Transverse colon (tissue), 4 donors: ENCODE data around the gene REV3L. TPM values are rescaled to one million over a fixed set of nuclear protein-coding genes. Genes with fewer than 3 reads are reported as not detected.

Experiments used
- DNase-seq: peaks from one replicate; pipeline ENCODE4 v3.0.0-alpha.2; 2019
- H3K27ac ChIP-seq, 4 donors: fragments of 200-600 bp; sonication (generic); 2 replicates each; pipeline ENCODE4 v1.5.1; 2016 to 2018; ENCODE audit warnings: inconsistent platforms in 4 of 4
- H3K27me3 ChIP-seq: fragments of 200-600 bp; sonication (generic); 2 replicates; pipeline ENCODE4 v1.5.1; 2017; ENCODE audit warnings: inconsistent platforms
- H3K36me3 ChIP-seq, 4 donors: fragments of 200-600 bp; sonication (generic); 2 replicates each; pipeline ENCODE4 v1.5.1; 2017 to 2019; ENCODE audit warnings: inconsistent platforms in 4 of 4
- H3K4me1 ChIP-seq, 4 donors: fragments of 200-600 bp; sonication (generic); 2 replicates each; pipeline ENCODE4 v1.5.1; 2017 to 2020; ENCODE audit warnings: inconsistent platforms in 4 of 4
- H3K4me3 ChIP-seq, 4 donors: fragments of 200-600 bp; sonication (generic); 1 replicate in 1 of 4; 2 replicates in 3 of 4; pipeline versions ENCODE4 v1.5.1 to v1.6.1; 2017 to 2019; ENCODE audit warnings: inconsistent platforms in 4 of 4
- H3K9me3 ChIP-seq, 2 donors: fragments of 200-600 bp; sonication (generic); 2 replicates each; pipeline ENCODE4 v1.5.1; 2017 to 2019; ENCODE audit warnings: inconsistent platforms in 2 of 2
- CTCF ChIP-seq, 5 experiments: fragments of 200-600 bp in 3 of 5; fragments of 450-650 bp in 2 of 5; sonication (generic) in 3 of 5; IDR thresholded peaks; 1 replicate in 2 of 5; 2 replicates in 3 of 5; pipeline ENCODE4 v1.5.1; 2016 to 2017; ENCODE audit warnings: antibody characterized with exemption in 5 of 5, inconsistent platforms in 3 of 5, mild to moderate bottlenecking in 2 of 5, moderate library complexity in 1 of 5
- EP300 ChIP-seq: sonication (generic); formaldehyde crosslinking; IDR thresholded peaks from one replicate; pipeline ENCODE4 v1.6.1; 2017; ENCODE audit warnings: antibody characterized with exemption, low read depth
- POLR2A ChIP-seq: fragments of 450-650 bp; IDR thresholded peaks from one replicate; pipeline ENCODE4 v1.6.1; 2016; ENCODE audit warnings: antibody characterized with exemption, mild to moderate bottlenecking, moderate library complexity
- POLR2AphosphoS5 ChIP-seq, 3 donors: sonication (generic); formaldehyde crosslinking; IDR thresholded peaks; one replicate each; pipeline ENCODE4 v1.6.1; 2016; ENCODE audit warnings: antibody characterized with exemption in 3 of 3
- WGBS, 2 donors: methylation state at CpG; one replicate each; pipeline ENCODE4 v1.1.5; 2018; ENCODE audit warnings: low coverage in 1 of 2; 5-methylcytosine and 5-hydroxymethylcytosine counted together
- in situ Hi-C, 4 donors: fragments of 200-750 bp; cut with MboI; loops; one replicate each; pipeline versions ENCODE4 v1.15.0 to v1.15.1; 2017; ENCODE audit warnings: low sequenced_read_pairs in 3 of 4, low pct_ligation_motif_present in 1 of 4, low pct_unique_long_range_greater_than_20kb in 1 of 4
- intact Hi-C: fragments of 100-400 bp; cut with DNase I; formaldehyde crosslinking; loops from one replicate; pipeline ENCODE4 v1.15.1; 2023; ENCODE audit warnings: low total_unique reads
- total RNA-seq, 4 donors: library from RNA; depleted of rRNA; stranded (reverse); fragments of >200 nt; gene quantifications; one replicate each; pipeline ENCODE4 v1.1.0, GENCODE V29; 2016

The REV3L gene
- total RNA-seq, 4 donors from 2014 or later = 24.7 to 256 (median 34.7) TPM

DNA sequence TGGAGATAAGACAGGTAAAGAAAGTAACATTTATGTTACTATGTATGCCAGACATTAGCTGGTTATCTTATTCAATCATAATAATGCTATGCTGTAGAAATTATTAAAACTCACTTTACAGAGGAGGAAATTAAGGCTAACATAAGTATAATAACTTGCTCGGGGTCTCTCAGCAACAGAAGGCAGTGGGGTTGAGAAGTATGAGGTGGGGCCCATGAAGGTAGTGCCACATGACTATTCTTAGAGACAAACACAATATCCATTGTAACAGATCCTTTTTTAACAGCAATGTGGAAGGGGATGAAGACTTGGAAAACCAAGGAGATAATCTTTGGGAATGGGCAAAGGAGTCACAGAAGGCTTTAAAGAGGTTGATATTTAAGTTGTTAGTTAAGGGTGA is 11.5 kb downstream of the REV3L start:
- no peak for TF ChIP-seq POLR2A
- TF ChIP-seq EP300 = no peak
- no peak for TF ChIP-seq POLR2AphosphoS5 (IDR thresholded peaks at IDR 0.05)
- Histone ChIP-seq H3K36me3 (no peaks in the 10 kb centered on the region), H3K9me3 (no peaks in the 10 kb centered on the region), H3K4me3 (no peak overlapping the region), H3K4me1 (peaks cover 0 to 21% (median 3%) of the 10 kb centered on the region in 4 donors), H3K27ac (no peak overlapping the region), H3K27me3 (no peaks in the 10 kb centered on the region)
- no peak for DNase-seq
- in situ Hi-C loops = no loop called here
- 21 to 50% methylated on average over 1 of the region's 1 CpG for WGBS, 2 donors
- intact Hi-C loops = loop anchor here (10.0 kb wide), 1 partner anchor 107 kb away; no protein-coding TSS in a partner anchor

DNA sequence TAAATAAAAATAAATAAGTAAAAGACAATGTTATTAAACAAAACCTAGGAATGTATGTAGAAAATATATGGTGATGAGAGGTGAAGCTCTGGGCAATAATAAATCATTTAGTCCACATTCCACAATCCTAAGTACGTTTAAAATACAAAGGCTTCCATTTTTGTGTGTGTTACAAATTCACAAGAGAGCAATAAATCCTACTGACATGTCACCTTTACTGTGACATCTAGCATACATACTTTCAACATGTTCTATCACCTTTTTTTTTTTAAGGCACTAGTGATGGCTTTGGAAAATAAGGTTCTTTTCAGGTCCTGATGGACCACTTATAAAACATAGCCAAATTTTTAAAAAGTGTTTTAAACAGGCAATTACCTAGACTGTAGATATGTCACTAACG is 12.0 kb downstream of the REV3L start:
- intact Hi-C loops = loop anchor here (10.0 kb wide), 1 partner anchor 106 kb away; no protein-coding TSS in a partner anchor

GRCh38 chr6:111469543-111469942 is 13.5 kb downstream of the REV3L start:
- in situ Hi-C loops (no loop called here), intact Hi-C loops (no loop called here)
- H3K27me3 ChIP-seq = no peaks in the 10 kb centered on the region
- H3K4me1 ChIP-seq = peaks cover 0 to 14% (median 3%) of the 10 kb centered on the region in 4 donors
- 50 to 71% methylated on average over 1 to 5 of the region's 5 CpGs for WGBS, 2 donors
- no peak overlapping the region for H3K4me3 ChIP-seq
- H3K36me3 ChIP-seq = no peaks in the 10 kb centered on the region
- no peak for DNase-seq
- H3K27ac ChIP-seq = no peak overlapping the region
- TF ChIP-seq EP300 (no peak), POLR2A (no peak), POLR2AphosphoS5 (IDR thresholded peaks at IDR 0.05) (no peak), CTCF (IDR thresholded peaks at IDR 0.05) (no peak)
- no peaks in the 10 kb centered on the region for H3K9me3 ChIP-seq

More for the DNA sequence above, 12.0 kb downstream of the REV3L start:
- peaks cover 0 to 21% (median 3%) of the 10 kb centered on the region in 4 donors for H3K4me1 ChIP-seq
- H3K9me3 ChIP-seq = no peaks in the 10 kb centered on the region
- 83 to 94% methylated on average over 2 of the region's 2 CpGs for WGBS, 2 donors
- in situ Hi-C loops = no loop called here
- H3K36me3 ChIP-seq = no peaks in the 10 kb centered on the region
- no peak overlapping the region for H3K27ac ChIP-seq
- H3K4me3 ChIP-seq = no peak overlapping the region
- DNase-seq = no peak
- TF ChIP-seq CTCF (IDR thresholded peaks at IDR 0.05) (no peak), POLR2A (no peak), POLR2AphosphoS5 (IDR thresholded peaks at IDR 0.05) (no peak), EP300 (no peak)
- H3K27me3 ChIP-seq = no peaks in the 10 kb centered on the region

DNA sequence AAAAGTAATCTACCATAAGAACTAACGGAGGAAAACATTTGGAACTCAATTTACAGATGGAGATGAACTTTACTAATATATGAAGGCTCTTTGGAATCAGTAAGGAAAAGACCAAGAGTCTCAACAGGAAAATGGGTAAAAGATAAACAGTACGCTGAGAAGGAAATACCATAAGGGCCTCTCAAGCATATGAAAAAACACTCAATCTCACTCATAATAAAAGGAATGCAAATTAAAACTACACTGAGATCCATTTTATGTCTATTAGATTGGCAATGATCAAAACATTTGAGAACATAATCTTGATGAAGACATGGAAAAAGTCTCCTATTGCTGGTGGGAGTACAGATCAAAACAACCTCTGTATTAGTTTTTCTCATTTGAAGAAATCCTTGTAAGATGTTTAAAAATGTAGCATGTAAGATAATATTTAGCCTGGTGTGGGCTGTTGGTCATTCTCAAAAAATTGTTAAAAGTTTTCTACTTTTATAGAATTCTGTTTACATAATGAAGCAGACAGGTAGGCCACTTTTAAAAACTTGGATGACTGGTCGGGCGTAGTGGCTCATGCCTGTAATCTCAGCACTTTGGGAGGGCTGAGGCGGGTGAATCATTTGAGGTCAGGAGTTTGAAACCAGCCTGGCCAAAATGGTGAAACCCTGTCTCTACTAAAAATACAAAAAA is 14.5 kb downstream of the REV3L start:
- H3K4me3 ChIP-seq = no peak overlapping the region
- no peaks in the 10 kb centered on the region for H3K27me3 ChIP-seq
- no peaks in the 10 kb centered on the region for H3K36me3 ChIP-seq
- H3K27ac ChIP-seq = no peak overlapping the region
- in situ Hi-C loops (no loop called here), intact Hi-C loops (no loop called here)
- H3K9me3 ChIP-seq = no peaks in the 10 kb centered on the region
- H3K4me1 ChIP-seq = peaks cover 0 to 16% (median 3%) of the 10 kb centered on the region in 4 donors
- WGBS, 2 donors = 57 to 87% methylated on average over 2 to 5 of the region's 5 CpGs
- no peak for DNase-seq
- no peak for TF ChIP-seq POLR2A
- no peak for TF ChIP-seq EP300
- no peak for TF ChIP-seq CTCF (IDR thresholded peaks at IDR 0.05)
- TF ChIP-seq POLR2AphosphoS5 (IDR thresholded peaks at IDR 0.05) = no peak
